Stimulated activated CD4-positive, alpha-beta T cell treated with anti-CD3 and anti-CD28 coated beads, TNF-alpha, amount 100 ng/mL, for 1 hour (primary cell): ENCODE measurements around the gene UBL5.
A peak's percentile ranks its signal among the peaks of the same experiment; 100 is the strongest.

Experiments used
- DNase-seq, 3 donors: peaks; one replicate each; pipeline ENCODE4 v3.0.0-alpha.2; 2020; ENCODE audit warnings: low read depth in 3 of 3, low spot score in 1 of 3

UBL5 gene

DNA sequence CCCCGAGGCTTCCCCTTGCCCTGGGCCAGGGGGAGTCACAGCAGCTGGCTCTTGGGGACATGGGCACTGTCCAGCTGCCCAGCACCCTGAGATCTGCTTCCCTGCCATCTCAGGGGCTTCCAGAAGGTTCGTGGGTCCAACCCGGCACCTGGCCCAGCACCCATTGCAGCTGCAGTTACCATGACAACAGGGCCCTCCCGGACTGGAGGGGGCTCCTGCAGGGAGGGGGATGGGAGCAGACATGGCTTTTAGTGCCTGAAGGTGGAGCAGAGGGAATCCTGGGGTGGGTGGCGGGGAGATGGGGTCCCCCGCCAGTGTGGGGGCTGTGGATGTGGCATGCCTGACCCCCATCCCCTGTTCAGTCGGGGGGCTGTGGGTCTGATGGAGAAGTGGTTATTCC, 22.1 kb downstream of the UBL5 start:
- DNase-seq = no peak

DNA sequence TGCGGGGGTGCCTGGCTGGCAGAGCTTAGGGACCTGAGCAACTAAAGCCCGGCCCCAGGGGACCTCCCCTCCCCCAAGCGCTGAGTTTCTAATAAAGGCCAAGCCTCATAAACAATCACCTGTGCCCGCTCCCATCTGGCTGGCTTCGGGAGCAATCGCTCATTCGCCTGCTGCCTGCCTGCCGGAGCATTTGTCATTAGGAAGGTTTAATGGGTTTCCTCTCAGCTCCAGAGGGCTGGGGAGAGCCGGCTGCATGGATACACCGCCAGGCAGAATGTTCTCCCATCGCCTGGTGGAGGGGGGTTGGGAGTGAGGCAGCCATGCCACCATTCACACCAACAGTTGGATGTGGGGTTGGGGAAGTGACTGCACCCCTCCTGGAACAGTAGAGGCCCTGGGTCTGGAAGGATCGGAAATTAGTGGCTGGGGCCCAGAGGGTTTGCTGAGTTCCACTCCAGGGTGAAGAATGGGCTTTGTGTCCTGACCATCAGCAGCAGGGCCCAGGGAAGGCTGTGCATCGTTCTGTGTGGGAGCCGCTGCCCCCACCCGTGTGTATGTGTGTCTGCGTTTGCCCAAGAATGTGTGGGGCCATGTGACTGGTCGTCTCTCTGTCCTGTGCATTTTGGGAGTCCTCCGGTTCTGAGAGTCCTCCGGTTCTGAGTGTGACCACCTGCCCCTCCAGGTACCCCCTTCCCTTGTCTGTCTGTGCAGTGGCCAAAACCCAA, 22.7 kb downstream of the UBL5 start:
- DNase-seq = no peak

DNA sequence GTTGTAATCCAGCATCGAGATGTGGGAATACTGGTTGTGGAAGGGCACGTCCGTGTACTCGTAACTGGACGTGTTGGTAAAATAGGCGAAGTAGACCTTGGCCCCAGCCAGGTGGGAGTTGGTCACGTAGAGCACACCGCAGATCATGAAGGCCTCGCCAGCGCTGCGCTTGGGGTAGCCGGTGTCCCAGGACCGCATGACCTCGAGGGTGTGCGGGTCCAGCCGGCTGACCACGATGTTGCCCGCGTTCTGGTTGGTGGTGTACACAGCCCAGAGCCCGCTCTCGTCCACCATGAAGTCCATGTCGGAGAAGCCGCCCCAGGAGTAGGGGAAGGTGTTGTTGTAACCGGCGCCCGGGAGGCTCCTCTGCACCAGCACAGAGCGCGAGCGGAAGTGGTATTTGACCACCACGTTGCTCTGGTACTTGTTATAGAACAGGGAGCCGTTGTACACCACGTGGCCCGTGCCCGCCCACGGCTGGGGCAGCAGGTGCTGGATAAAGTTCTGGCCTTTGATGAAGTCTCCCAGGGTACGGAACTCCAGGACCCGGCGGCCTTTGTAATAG, 26.6 kb downstream of the UBL5 start:
- no peak for DNase-seq

DNA sequence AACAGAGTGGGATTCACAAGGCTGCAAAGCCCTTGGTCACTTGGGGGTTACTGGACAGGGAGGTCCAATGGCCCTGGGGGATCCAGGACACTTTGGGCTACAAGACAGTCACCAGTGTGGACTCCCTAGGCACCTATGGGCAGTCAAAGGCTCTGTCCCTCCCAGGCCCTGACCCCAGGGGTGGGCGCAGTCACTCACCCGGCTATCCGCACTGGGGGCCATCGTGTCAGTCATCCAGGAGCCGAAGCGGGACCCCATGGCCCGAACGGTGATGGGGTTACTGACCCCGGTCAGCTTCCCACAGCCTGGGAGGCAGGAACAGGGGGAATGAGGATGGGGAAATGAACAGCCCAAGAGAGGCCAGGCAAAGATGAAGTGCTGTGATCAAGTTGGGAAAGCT, 28.9 kb downstream of the UBL5 start:
- no peak for DNase-seq

DNA sequence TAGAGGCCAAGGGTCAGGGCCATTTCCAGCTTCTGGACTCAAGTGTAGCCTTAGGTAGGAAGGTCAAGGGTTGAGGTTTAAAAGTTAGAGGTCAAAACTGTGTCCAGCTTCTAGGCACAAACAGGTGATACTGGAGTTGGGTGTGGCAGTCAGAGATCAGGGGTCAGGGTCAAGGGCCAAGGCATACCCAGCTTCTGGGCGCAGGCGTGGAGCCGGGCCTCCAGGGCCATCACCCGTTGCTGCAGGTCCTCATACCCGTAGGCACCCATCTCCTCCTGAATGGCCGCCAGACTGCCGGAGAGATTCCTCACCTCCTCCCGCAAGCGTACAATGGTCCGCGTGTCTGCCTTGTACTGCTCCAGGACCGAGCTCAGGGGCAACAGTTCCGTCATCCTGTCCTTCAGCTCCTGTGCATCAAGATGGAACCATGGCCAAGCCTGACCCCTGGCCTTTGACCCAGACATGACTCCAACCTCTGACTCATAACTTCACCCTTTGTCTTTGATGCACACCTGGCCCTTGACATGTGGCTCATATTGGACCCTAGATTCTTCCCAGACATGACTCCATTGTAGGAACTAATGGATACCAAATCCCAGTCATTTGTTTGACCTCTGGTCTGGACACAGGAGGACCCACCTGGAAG, 29.5 kb downstream of the UBL5 start:
- DNase-seq = no peak

DNA sequence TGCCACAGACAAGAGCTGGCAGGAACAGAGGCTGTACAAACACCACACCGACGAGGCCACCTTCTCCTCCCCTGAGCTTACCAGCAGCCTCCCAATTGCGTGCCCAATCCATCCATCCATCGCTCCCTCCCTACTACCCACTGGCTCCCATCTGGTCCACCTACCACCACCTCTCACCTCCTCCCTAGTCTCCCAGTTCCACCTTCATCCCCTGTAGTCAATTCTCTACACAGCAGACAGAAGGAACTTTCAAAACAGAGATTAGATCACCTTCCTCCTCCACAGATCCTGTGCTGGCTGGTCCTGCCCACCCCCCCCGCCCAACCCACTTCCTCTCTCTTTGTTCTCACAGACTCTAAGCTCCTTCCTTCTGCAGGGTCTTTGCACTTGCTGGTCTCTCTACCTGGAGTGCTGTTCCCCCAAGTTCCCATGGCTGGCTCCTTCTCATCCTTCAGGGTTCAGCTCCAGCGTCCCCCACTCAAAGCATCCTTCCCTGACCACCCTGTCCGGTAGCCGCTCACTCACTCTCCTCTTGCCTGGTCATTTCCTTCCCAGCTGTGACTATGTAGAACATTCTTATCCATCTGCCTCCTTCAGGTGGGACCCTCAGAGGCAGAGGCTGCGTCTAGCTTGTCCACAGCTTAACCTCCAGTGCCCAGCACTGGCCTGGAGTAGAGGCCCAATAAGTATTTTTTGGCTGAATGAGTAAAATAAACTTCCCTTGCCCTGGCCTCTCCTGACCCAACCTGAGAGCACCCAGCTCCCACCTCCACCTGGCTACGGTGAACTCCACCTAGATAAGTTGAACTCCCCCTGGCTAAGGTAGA, 30.4 kb downstream of the UBL5 start:
- DNase-seq = no peak

DNA sequence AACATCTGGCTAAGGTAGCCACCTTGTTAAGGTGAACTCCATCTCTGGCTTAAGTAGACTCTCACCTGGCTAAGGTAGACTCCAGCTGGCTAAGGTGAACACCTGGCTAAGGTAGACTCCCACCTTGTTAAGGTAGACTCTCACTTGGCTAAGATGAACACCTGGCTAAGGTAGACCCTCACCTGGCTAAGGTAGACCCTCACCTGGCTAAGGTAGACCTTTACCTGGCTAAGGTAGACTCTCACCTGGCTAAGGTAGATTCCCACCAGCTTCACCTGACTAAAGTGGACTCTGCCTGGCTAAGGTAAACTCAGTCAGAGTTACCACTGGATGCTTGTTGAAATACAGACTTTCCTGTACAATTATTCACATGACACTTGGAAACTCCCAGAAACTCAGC, 31.0 kb downstream of the UBL5 start:
- DNase-seq = no peak

DNA sequence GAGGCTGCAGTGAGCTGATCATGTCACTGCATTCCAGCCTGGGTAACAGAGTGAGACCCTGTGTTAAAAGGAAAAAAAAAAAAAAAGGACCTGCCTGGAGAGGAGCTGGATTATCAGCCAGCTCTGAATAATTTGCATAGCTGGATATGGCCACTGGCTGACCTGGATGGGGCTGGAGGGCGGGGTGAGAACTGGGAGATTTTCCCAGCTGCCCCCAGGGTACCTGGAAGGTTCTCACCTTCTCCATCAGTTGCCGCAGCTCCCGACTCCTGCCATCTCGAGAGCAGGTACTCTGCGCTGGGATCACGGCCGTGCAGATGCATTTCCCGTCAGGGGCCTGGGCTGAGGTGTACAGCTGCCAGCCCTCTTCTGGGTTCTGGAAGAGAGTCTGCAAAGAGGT, 32.7 kb downstream of the UBL5 start:
- DNase-seq = no peak

DNA sequence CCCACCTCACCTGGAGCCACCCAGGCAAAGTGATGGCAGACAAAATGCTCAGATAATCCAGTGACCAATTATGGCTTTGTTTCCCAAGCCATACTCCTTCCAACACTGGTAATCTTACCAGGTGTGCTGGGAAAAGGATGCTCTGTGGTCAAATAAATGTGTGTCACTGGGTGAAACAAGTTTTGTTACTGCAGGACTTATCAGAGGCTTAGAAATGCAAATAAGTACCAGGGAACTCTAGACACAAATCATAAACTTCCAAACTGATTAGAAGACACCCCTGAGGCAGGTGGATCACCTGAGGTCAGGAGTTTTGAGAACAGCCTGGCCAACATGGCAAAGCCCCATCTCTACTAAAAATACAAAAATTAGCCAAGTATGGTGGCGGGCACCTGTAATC, 33.8 kb downstream of the UBL5 start:
- DNase-seq = no peak

DNA sequence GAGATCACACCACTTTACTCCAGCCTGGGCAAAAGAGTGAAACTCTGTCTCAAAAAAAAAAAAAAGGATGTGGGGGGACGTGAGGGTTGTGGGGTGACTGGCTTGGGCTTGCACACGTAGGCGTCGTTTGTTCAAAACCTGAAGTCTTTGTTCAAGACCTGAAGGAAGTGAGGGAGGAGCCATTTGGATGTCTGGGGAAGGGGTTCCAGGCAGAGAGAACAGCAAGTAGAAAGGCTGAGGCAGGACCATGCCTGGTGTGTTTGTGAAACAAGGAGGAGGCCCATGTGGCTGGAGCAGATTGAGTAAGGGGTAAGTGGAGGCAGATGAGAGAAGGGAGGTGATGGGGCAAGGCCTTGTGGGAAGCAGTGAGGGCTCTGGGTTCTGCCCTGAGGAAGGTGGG, 35.2 kb downstream of the UBL5 start:
- DNase-seq = no peak

DNA sequence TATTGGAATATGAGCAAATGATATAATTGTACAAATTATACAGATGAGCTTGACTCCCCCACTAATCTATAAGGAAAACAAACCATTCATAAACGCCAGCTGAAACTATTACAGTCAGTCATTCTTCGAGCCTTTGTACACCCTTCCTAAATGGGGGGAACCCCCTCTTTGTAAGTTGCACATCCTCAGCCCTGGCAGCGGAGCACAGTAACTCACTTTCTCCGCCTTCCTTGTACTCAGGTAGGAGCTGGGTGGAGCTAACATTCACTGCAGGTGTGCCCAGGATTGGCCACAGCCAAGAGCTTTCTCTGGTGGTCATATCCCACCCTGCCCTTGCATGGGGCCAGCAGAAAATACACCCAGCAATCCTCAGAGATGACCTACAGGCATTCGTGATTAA, 36.0 kb downstream of the UBL5 start:
- no peak for DNase-seq

DNA sequence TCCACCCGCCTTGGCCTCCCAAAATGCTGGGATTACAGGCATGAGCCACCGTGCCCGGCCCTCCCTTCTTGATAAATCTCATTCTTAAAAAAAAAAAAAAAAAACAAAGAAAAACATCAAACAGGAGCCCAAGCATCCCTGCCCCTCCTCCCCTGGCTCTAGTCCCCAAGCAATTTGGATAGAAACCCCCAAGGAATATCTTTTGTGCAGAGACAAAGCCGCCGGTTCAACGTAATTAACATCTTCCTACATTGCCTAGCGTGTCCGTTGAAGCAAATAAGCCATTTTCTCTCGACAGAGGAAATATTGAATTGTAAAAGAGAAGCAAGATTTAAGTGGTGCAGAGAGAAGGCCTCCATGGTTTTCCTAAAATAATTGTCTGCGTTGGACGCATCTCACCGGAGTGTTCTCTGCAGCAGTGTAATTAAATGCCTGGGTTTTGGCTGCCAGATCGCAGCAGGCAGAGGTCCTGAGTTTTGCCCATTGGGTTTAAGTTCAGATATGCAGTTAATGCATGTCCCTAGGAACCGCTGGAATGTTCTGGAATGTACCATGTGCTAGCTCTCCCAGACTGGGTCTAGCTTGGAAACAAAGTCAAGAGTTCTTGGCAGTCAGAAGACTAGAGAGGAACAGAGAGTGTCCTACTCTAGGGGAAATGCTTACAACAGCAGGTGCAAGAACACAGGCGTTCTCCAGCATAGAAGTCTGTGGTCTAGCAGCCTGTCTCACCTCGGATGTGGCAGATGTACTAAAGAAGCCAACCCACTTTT, 38.2 kb downstream of the UBL5 start:
- DNase-seq = peak in 1 of 3 donors; percentile 19

DNA sequence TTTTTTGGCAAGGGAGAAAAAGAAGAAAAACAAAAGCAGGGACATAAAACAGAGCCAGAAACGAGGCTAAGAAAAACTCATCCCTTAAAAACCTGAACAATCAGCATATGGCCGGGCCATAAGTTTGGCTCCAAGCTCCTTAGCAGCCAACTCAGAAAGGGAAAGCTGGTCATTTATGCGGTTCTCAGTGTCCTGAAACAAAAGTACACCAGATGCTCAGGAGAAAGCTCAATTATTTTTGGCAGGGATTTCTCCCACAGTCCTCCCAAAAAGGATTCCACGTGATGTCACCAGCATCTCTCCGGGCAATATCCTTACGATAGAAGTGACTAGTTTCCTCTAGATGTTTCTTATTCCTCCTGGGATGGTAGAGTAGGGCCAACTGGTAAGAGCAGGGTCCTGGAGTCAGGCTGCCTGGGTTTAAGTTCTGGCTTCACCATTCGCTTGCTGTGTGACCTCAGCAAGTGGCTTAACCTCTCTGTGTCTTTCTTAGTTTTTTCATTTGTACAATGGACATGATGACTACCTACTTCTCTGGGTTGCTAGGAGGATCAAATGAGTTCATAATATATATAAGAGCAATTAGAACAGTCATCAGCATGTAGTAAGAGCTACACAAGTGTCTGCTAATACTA, 41.4 kb downstream of the UBL5 start:
- no peak for DNase-seq

DNA sequence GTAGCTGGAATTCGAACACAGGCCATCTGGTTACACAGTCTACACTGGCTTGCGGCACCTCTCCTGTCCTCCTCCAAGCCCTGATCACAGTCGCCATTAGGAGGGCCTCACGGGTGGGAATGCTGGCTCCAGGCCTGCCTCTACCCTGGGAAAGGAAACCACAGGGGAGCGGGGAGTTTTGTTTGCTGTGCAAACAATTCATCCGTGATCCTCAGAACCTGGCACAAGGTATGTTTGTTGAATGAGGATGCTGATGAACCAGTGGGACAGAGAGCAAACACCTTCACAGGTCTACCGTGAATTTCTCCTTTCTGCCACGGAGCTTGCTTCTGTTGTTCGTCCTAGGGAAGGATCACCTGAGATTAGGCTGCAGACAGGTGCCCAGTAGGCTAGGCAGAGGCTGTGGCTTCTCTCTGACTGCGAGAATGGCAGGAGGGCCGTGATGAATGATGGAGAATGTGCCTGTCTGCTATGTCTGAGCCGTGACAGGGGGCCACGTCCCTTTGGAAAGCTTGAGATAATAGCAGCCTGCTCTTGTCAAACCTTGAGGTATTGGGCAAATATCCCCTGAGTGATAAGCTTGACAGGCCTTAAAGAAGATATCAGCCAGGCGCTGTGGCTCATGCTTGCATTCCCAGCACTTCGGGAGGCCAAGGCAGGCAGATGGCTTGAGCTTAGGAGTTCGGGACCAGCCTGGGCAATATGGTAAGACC, 44.1 kb downstream of the UBL5 start:
- no peak for DNase-seq

DNA sequence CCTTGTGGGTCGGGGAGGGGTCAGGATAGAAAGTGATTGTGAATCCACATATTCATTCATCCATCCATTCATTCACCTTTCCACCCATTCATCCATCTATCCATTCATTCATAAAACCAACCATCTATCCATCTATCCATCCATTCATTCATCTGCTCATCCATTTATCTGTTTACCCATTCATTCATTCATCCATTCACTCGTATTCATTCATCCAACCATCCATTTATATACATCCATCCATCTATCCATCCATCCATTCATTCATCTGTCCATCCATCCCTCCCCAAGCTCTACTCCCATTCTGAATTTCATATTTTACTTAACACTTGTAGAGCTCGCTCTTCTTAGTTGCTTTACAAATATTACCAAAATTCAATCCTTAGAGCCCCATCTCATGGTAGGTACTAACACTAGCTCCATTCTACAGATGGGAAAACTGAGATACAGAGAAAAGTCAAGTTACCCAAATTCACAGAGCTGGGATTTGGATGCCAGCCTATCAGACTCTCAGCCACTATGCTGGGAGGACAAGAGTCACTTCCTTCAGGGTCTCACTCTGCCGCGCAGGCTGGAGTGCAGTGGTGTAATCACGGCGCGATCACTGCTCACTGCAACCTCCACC, 45.0 kb downstream of the UBL5 start:
- no peak for DNase-seq

DNA sequence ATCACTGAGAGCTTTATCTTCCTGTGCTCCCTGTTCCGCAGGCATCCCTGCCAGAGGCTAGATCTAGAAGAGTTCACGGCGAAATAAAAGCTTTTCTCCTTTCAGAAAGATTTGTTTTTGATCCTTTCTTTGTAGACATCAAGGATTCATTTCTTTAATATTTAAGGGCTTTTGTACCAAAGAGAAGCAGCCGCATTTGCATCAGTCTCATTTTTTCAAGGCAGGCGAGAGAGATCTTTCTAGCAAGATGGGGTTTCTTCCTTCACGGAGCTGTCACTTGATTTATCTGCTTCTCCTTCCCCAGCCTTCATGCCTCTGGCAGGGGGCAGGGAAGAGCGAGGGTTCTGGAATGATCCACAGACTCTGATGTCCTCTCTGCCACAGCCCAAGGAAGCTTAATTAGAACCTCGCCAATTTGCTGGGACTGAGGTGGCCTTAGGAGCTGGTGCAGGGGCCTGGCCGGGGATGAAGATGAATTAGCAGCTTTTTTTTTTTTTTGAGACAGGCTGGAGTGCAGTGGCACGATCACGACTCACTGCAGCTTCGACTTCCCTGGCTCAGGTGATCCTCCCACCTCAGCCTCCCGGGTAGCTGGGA, 47.4 kb downstream of the UBL5 start:
- no peak for DNase-seq

DNA sequence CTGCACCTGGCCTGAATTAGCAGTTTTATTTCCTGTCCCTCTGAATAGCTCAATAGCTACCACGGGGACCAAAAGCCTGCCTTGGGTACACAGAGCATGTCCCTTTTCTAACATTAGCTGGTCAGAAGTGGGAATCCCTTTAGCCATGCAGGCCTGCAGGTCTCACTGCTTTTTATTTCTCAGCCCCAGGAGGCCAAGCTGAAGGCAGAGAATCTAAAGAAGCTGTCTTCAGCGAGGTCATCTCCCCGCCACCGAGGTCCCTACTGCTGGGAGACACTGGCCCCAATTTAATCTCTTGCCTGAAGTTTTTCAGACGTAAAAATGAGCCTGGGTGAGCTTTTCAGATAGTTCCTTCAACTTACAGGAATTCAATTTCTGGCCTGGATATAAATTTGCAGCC, 48.1 kb downstream of the UBL5 start:
- DNase-seq = no peak

DNA sequence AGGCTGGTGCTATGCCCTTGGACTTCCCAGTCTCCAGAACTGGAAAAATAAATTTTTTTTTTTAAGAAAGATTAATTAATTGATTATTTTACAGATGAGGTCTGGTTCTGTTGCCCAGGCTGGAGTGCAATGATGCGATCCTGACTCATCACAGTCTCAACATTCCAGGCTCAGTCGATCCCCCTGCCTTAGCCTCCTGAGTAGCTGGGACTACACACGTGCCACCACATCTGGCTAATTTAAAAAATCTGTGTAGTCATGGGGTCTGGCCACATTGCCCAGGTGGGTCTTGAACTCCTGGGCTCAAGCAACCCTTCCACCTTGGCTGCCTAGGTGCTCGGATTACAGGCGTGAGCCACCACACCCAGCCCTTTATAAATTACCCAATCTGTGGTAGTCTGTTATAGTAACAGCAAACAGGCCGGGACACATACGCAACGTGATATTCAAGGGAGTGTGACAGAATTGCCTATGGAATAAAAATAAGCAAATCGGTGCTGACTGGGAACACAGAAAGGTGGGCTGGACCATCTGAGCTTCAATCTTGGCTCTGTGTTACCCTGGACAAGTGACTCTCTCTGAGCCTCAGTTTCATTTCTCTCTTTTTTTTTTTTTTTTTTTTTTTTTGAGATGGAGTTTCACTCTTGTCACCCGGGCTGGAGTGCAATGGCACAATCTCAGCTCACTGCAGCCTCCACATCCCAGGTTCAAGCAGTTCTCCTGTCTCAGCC, 50.2 kb downstream of the UBL5 start:
- DNase-seq = no peak
